Endothelial cell of umbilical vein (primary cell): ENCODE measurements around the gene C14orf119. TPM values are rescaled to one million over a fixed set of nuclear protein-coding genes. Genes with fewer than 3 reads are reported as not detected.

Experiments used
- BruUV-seq: library from RNA; stranded (reverse); fragments of 400-500 nt; replicated peaks from 2 replicates; lab custom pipeline; 2021; lab: Mats Ljungman, UMichigan
- CTCF ChIA-PET: fragments of 300-600, 350-600 bp; sonication (Branson Sonifier 250); formaldehyde crosslinking; loops from one replicate; lab custom pipeline; 2021; ENCODE audit warnings: antibody characterized with exemption, inconsistent platforms; lab: Charles Lee
- POLR2A ChIA-PET: fragments of 300-600, 350-600 bp; sonication (Branson Sonifier 250); formaldehyde crosslinking; loops from one replicate; lab custom pipeline; 2021; ENCODE audit warnings: antibody characterized with exemption, inconsistent platforms; lab: Charles Lee
- DNase-seq: peaks from one replicate; pipeline ENCODE4 v3.0.0-alpha.2; 2011; ENCODE audit warnings: low read depth, low spot score
- FAIRE-seq: peaks from 2 replicates; lab custom pipeline; 2011; peaks lifted over from hg19 to GRCh38; lab: Jason Lieb, UNC
- H2AFZ ChIP-seq: 2 replicates; pipeline ENCODE4 v1.6.0; 2012; ENCODE audit warnings: low read depth, low read length, control low read depth, inconsistent platforms
- H3K27ac ChIP-seq: 2 replicates; pipeline ENCODE4 v1.5.1; 2011; ENCODE audit warnings: low read depth, mild to moderate bottlenecking, control low read depth, low read length, moderate library complexity; ENCODE audit not compliant: insufficient read depth
- H3K27me3 ChIP-seq, 2 experiments: 2 replicates each; pipeline versions ENCODE4 v1.6.0 to v1.6.1; 2011; ENCODE audit warnings: low read length in 2 of 2, mixed read lengths in 1 of 2; ENCODE audit not compliant: control insufficient read depth in 2 of 2, insufficient read depth in 2 of 2
- H3K36me3 ChIP-seq, 2 experiments: 2 replicates in 1 of 2; 3 replicates in 1 of 2; pipeline ENCODE4 v1.5.1; 2011; ENCODE audit warnings: low read length in 2 of 2, mild to moderate bottlenecking in 1 of 2, moderate library complexity in 1 of 2; ENCODE audit not compliant: control insufficient read depth in 2 of 2, insufficient read depth in 2 of 2; ENCODE audit errors: extremely low read depth in 1 of 2
- H3K4me1 ChIP-seq: 3 replicates; pipeline ENCODE4 v1.5.1; 2011; ENCODE audit warnings: mild to moderate bottlenecking, low read length; ENCODE audit not compliant: control insufficient read depth, insufficient read depth; ENCODE audit errors: extremely low read depth
- H3K4me2 ChIP-seq: 2 replicates; pipeline ENCODE4 v1.6.1; 2011; ENCODE audit warnings: low read length, control low read depth, mixed read lengths; ENCODE audit not compliant: insufficient read depth
- H3K4me3 ChIP-seq, 3 experiments: fragments of 200-600 bp in 1 of 3; sonication (generic), shearing (Covaris generic) in 1 of 3; replicated peaks in 1 of 3; 2 replicates each; pipeline ENCODE4 v1.5.1; 2011 to 2016; ENCODE audit warnings: control low read depth in 3 of 3, low read length in 3 of 3, mild to moderate bottlenecking in 2 of 3, inconsistent platforms in 1 of 3, low read depth in 1 of 3, moderate library complexity in 1 of 3; ENCODE audit not compliant: insufficient read depth in 1 of 3
- H3K79me2 ChIP-seq: 2 replicates; pipeline ENCODE4 v1.6.0; 2012; ENCODE audit warnings: low read length, inconsistent platforms; ENCODE audit not compliant: control insufficient read depth, insufficient read depth
- H3K9ac ChIP-seq: replicated peaks from 2 replicates; pipeline ENCODE3; 2011; ENCODE audit warnings: low read length, control low read depth; ENCODE audit not compliant: insufficient read depth; ENCODE audit errors: extremely low read depth
- H3K9me1 ChIP-seq: replicated peaks from 3 replicates; pipeline ENCODE4 v1.6.0; 2011; ENCODE audit warnings: mild to moderate bottlenecking, low read length; ENCODE audit not compliant: control insufficient read depth, insufficient read depth; ENCODE audit errors: extremely low read depth
- H3K9me3 ChIP-seq: replicated peaks from 2 replicates; pipeline ENCODE4 v1.5.1; 2012; ENCODE audit warnings: low read length, inconsistent platforms; ENCODE audit not compliant: control insufficient read depth, insufficient read depth
- H4K20me1 ChIP-seq: replicated peaks from 2 replicates; pipeline ENCODE3; 2011; ENCODE audit warnings: mild to moderate bottlenecking, low read length; ENCODE audit not compliant: control insufficient read depth, insufficient read depth; ENCODE audit errors: extremely low read depth
- EZH2 ChIP-seq: IDR thresholded peaks from 2 replicates; pipeline ENCODE4 v1.6.1; 2012; ENCODE audit warnings: borderline replicate concordance, low read depth, mild to moderate bottlenecking, moderate library complexity, low read length, inconsistent platforms; ENCODE audit not compliant: severe bottlenecking
- FOS ChIP-seq: IDR thresholded peaks from 2 replicates; pipeline ENCODE4 v1.6.1; 2011; ENCODE audit warnings: mild to moderate bottlenecking, low read length, moderate library complexity, borderline replicate concordance; ENCODE audit not compliant: insufficient read depth
- GATA2 ChIP-seq: IDR thresholded peaks from 2 replicates; pipeline ENCODE4 v1.7.0; 2011; ENCODE audit warnings: low read depth, mild to moderate bottlenecking, moderate library complexity, mixed read lengths, low read length; ENCODE audit not compliant: insufficient read length, insufficient read depth
- JUN ChIP-seq: IDR thresholded peaks from 2 replicates; pipeline ENCODE4 v1.6.1; 2011; ENCODE audit warnings: borderline replicate concordance, low read depth; ENCODE audit not compliant: insufficient read length, insufficient read depth
- MAX ChIP-seq: IDR thresholded peaks from 2 replicates; pipeline ENCODE4 v1.6.1; 2011; ENCODE audit not compliant: insufficient read depth, insufficient read length
- MYC ChIP-seq: IDR thresholded peaks from one replicate; pipeline ENCODE4 v1.6.1; 2011; ENCODE audit warnings: mild to moderate bottlenecking, low read depth, low read length
- POLR2A ChIP-seq: IDR thresholded peaks from 2 replicates; pipeline ENCODE4 v1.6.1; 2012; ENCODE audit warnings: low read depth, mild to moderate bottlenecking, control low read depth, low read length
- dilution Hi-C: fragments of 300-500 bp; cut with MboI; formaldehyde crosslinking; loops from one replicate; pipeline ENCODE4 v1.15.0; 2019; ENCODE audit warnings: low sequenced_read_pairs; ENCODE audit not compliant: extremely low pct_ligation_motif_present
- intact Hi-C: fragments of 100-400 bp; cut with micrococcal nuclease; formaldehyde crosslinking; loops from one replicate; pipeline ENCODE4 v1.10.0; 2022
- polyA plus RNA-seq, 4 experiments: library from polyadenylated mRNA; depleted of rRNA in 3 of 4; stranded (reverse) in 3 of 4; unstranded in 1 of 4; fragments of >200 nt; gene quantifications; 2 replicates each; pipeline versions ENCODE4 v1.2.1 to v1.2.3, GENCODE V29; 2011 to 2012; ENCODE audit warnings: missing spikeins in 1 of 4
- total RNA-seq: library from RNA; stranded (reverse); gene quantifications from 2 replicates; pipeline ENCODE4 v1.2.3, GENCODE V29; 2021

C14orf119 gene
- total and polyA plus RNA-seq, 2 donors (not counting 3 experiments of a cell fraction or from before 2014, with no cell fraction given): 58.3 to 60.5 TPM

- ChIA-PET CTCF (interaction anchor here (14.5 kb wide), 1 partner anchor 51 kb away, joined by 1289 read pairs; the partner anchor contains the start of gene SLC7A8), POLR2A (no interaction called here)
- FAIRE-seq: no peak
- Histone ChIP-seq H3K27ac (no peak overlapping the region), H3K4me2 (no peak overlapping the region), H3K79me2 (no peaks in the 10 kb centered on the region), H3K9me3 (no peaks in the 10 kb centered on the region), H3K9me1 (no peaks in the 10 kb centered on the region), H4K20me1 (no peaks in the 10 kb centered on the region), H3K9ac (no peak overlapping the region), H3K36me3 (no peaks in the 10 kb centered on the region), H3K27me3 (no peaks in the 10 kb centered on the region), H3K4me1 (peaks cover 32% of the 10 kb centered on the region), H3K4me3 (no peak overlapping the region), H2AFZ (no peak overlapping the region)
- no peak for TF ChIP-seq POLR2A
- no peak for TF ChIP-seq MAX
- TF ChIP-seq FOS: no peak
- intact Hi-C loops: no loop called here
- no peak for DNase-seq
- dilution Hi-C loops: no loop called here
- no TSS peak for BruUV-seq
These were observed 32.6 kb downstream of the C14orf119 start for GRCh38 chr14:23127861-23128260.

GRCh38 chr14:23128969-23129758, 33.9 kb downstream of the C14orf119 start:
- dilution Hi-C loops (no loop called here), intact Hi-C loops (no loop called here)
- no TSS peak for BruUV-seq
- Histone ChIP-seq H3K79me2 (no peaks in the 10 kb centered on the region), H3K4me2 (no peak overlapping the region), H3K27me3 (no peaks in the 10 kb centered on the region), H3K4me1 (peaks cover 29% of the 10 kb centered on the region), H4K20me1 (no peaks in the 10 kb centered on the region), H3K36me3 (no peaks in the 10 kb centered on the region), H2AFZ (no peak overlapping the region), H3K9me1 (no peaks in the 10 kb centered on the region), H3K4me3 (no peak overlapping the region), H3K9ac (no peak overlapping the region), H3K27ac (no peak overlapping the region), H3K9me3 (no peaks in the 10 kb centered on the region)
- FAIRE-seq (no peak), DNase-seq (no peak)
- POLR2A ChIA-PET: no interaction called here
- CTCF ChIA-PET: interaction anchor here (0.8 to 14.5 kb wide), 5 partner anchors 8 to 52 kb away, joined by 3 to 1289 read pairs (median 6); partner anchors contain the start of gene SLC7A8
- TF ChIP-seq JUN: no peak
- TF ChIP-seq FOS: no peak
- TF ChIP-seq EZH2: no peak
- no peak for TF ChIP-seq MYC
- peak; percentile 52 for TF ChIP-seq GATA2
- TF ChIP-seq MAX: no peak
